Measurements from ENCODE around the gene TMEM119. TPM values are rescaled to one million over a fixed set of nuclear protein-coding genes. Genes with fewer than 3 reads are reported as not detected.

Gene TMEM119
- 0.33 and 27.2 TPM in 2 replicates for total RNA-seq (ENCODE audit: low replicate concordance)
- long read RNA-seq, result 0 reads

GRCh38 chr12:108597559-108598471 is at the start of gene TMEM119:
TMEM119 (minus strand) TSS chr12:108598084; CDS start chr12:108592383, 5,701 bp downstream.
- Mint-ChIP-seq H3K27ac (peak within 1 kb of the TSS; percentile 7), H3K4me1 (ENCODE audit: unreplicated experiment) (peaks cover 7% of the 10 kb centered on the region), H3K4me3 (peak within 1 kb of the TSS; percentile 85), H3K27me3 (no peaks in the 10 kb centered on the region), H3K9me3 (no peaks in the 10 kb centered on the region), H3K36me3 (no peaks in the 10 kb centered on the region)
- DNase-seq (ENCODE audit: extremely low spot score, unreplicated experiment), result no peak
- no peak for TF ChIP-seq CTCF (conservative IDR thresholded peaks at IDR 0.05)

GRCh38 chr12:108646600-108647579 is 49.0 kb upstream of the TMEM119 start:
- peak; percentile 31 for TF ChIP-seq CTCF (conservative IDR thresholded peaks at IDR 0.05)
- no peak for DNase-seq (ENCODE audit: extremely low spot score, unreplicated experiment)
- H3K27me3 Mint-ChIP-seq, result no peaks in the 10 kb centered on the region
- no peak overlapping the region for H3K27ac Mint-ChIP-seq
- H3K4me3 Mint-ChIP-seq, result no peak overlapping the region
- no peaks in the 10 kb centered on the region for H3K9me3 Mint-ChIP-seq
- peaks cover 37% of the 10 kb centered on the region for H3K36me3 Mint-ChIP-seq
- H3K4me1 Mint-ChIP-seq (ENCODE audit: unreplicated experiment), result peaks cover 18% of the 10 kb centered on the region

- TF ChIP-seq CTCF (conservative IDR thresholded peaks at IDR 0.05), result no peak
- no peak overlapping the region for H3K27ac Mint-ChIP-seq
These were observed 48.1 kb upstream of the TMEM119 start for GRCh38 chr12:108645686-108646599.

DNA sequence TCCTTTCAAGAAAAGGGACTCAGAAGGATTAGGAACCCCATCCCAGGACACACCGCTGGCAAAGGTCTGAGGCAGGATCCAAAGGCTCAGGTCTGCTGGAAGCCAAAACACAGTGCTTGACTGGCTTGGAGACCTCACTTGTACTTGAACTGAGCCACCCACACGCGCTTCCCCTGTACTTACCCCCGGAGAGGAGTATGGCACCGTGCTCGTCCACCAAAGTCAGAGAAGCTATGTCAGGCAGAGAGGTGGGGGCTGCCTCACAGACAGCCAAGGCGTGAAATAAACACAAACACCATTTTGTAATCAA is 46.9 kb upstream of the TMEM119 start:
- no peak for DNase-seq (ENCODE audit: extremely low spot score, unreplicated experiment)
- no peaks in the 10 kb centered on the region for H3K9me3 Mint-ChIP-seq
- peaks cover 33% of the 10 kb centered on the region for H3K36me3 Mint-ChIP-seq
- H3K27ac Mint-ChIP-seq, result no peak overlapping the region
- H3K4me1 Mint-ChIP-seq (ENCODE audit: unreplicated experiment), result peaks cover 25% of the 10 kb centered on the region
- H3K27me3 Mint-ChIP-seq, result no peaks in the 10 kb centered on the region
- TF ChIP-seq CTCF (conservative IDR thresholded peaks at IDR 0.05), result no peak
- H3K4me3 Mint-ChIP-seq, result no peak overlapping the region

More at GRCh38 chr12:108645686-108646599, 48.1 kb upstream of the TMEM119 start:
- no peak overlapping the region for H3K4me3 Mint-ChIP-seq
- peaks cover 33% of the 10 kb centered on the region for H3K36me3 Mint-ChIP-seq
- peaks cover 21% of the 10 kb centered on the region for H3K4me1 Mint-ChIP-seq (ENCODE audit: unreplicated experiment)
- H3K9me3 Mint-ChIP-seq, result no peaks in the 10 kb centered on the region
- H3K27me3 Mint-ChIP-seq, result no peaks in the 10 kb centered on the region
- no peak for DNase-seq (ENCODE audit: extremely low spot score, unreplicated experiment)

All from type B pancreatic cell (in vitro differentiated cells).